ENCODE results near the gene ATP10D.

DNA sequence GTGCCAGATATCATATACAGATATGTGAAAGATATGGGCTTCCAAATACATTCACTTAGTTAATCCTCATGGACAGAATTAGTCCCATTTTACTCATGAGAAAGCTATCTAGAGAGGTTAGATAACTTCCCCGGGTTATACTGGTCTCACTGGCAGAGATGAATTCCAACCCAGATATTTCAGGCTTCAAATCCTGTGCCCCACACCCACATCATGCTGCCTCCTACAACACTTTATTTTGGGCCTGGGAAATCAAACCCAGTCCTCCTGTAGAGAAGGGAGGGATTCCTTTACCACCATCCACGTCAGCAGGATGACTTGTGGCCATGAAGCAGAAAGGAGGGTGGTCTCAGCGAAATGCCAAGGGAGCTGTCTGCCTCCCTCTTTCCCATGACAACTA lies 113.8 kb downstream of the ATP10D start:
- TF ChIP-seq, protein P1, sequence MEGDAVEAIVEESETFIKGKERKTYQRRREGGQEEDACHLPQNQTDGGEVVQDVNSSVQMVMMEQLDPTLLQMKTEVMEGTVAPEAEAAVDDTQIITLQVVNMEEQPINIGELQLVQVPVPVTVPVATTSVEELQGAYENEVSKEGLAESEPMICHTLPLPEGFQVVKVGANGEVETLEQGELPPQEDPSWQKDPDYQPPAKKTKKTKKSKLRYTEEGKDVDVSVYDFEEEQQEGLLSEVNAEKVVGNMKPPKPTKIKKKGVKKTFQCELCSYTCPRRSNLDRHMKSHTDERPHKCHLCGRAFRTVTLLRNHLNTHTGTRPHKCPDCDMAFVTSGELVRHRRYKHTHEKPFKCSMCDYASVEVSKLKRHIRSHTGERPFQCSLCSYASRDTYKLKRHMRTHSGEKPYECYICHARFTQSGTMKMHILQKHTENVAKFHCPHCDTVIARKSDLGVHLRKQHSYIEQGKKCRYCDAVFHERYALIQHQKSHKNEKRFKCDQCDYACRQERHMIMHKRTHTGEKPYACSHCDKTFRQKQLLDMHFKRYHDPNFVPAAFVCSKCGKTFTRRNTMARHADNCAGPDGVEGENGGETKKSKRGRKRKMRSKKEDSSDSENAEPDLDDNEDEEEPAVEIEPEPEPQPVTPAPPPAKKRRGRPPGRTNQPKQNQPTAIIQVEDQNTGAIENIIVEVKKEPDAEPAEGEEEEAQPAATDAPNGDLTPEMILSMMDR (IDR thresholded peaks at IDR 0.05), result no peak
- TF ChIP-seq POLR2AphosphoS5 (IDR thresholded peaks at IDR 0.05; ENCODE audit: low read depth, low read length), result no peak
- TF ChIP-seq, protein P2, sequence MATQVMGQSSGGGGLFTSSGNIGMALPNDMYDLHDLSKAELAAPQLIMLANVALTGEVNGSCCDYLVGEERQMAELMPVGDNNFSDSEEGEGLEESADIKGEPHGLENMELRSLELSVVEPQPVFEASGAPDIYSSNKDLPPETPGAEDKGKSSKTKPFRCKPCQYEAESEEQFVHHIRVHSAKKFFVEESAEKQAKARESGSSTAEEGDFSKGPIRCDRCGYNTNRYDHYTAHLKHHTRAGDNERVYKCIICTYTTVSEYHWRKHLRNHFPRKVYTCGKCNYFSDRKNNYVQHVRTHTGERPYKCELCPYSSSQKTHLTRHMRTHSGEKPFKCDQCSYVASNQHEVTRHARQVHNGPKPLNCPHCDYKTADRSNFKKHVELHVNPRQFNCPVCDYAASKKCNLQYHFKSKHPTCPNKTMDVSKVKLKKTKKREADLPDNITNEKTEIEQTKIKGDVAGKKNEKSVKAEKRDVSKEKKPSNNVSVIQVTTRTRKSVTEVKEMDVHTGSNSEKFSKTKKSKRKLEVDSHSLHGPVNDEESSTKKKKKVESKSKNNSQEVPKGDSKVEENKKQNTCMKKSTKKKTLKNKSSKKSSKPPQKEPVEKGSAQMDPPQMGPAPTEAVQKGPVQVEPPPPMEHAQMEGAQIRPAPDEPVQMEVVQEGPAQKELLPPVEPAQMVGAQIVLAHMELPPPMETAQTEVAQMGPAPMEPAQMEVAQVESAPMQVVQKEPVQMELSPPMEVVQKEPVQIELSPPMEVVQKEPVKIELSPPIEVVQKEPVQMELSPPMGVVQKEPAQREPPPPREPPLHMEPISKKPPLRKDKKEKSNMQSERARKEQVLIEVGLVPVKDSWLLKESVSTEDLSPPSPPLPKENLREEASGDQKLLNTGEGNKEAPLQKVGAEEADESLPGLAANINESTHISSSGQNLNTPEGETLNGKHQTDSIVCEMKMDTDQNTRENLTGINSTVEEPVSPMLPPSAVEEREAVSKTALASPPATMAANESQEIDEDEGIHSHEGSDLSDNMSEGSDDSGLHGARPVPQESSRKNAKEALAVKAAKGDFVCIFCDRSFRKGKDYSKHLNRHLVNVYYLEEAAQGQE (IDR thresholded peaks at IDR 0.05; ENCODE audit: low read depth, low read length), result no peak
- no peak for TF ChIP-seq TEAD4 (IDR thresholded peaks at IDR 0.05; ENCODE audit: borderline replicate concordance, insufficient read depth)
- TF ChIP-seq NRF1 (IDR thresholded peaks at IDR 0.05; ENCODE audit: low read depth, low read length), result no peak
- TF ChIP-seq GABPA (IDR thresholded peaks at IDR 0.05; ENCODE audit: low read depth), result no peak
- TF ChIP-seq RCOR1 (IDR thresholded peaks at IDR 0.05; ENCODE audit: low read length), result no peak
- TF ChIP-seq, protein P3, sequence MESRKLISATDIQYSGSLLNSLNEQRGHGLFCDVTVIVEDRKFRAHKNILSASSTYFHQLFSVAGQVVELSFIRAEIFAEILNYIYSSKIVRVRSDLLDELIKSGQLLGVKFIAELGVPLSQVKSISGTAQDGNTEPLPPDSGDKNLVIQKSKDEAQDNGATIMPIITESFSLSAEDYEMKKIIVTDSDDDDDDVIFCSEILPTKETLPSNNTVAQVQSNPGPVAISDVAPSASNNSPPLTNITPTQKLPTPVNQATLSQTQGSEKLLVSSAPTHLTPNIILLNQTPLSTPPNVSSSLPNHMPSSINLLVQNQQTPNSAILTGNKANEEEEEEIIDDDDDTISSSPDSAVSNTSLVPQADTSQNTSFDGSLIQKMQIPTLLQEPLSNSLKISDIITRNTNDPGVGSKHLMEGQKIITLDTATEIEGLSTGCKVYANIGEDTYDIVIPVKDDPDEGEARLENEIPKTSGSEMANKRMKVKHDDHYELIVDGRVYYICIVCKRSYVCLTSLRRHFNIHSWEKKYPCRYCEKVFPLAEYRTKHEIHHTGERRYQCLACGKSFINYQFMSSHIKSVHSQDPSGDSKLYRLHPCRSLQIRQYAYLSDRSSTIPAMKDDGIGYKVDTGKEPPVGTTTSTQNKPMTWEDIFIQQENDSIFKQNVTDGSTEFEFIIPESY (IDR thresholded peaks at IDR 0.05; ENCODE audit: borderline replicate concordance, low read depth), result no peak
- TF ChIP-seq GATA2 (CRISPR knock-in tag; IDR thresholded peaks at IDR 0.05), result no peak
- TF ChIP-seq TAF1 (IDR thresholded peaks at IDR 0.05; ENCODE audit: borderline replicate concordance, low read depth, low read length), result no peak
- no peak for TF ChIP-seq EP300 (IDR thresholded peaks at IDR 0.05; ENCODE audit: borderline replicate concordance in 1 of 2, low read depth in 1 of 2, low read length in 1 of 2)
- TF ChIP-seq MEF2A (IDR thresholded peaks at IDR 0.05; ENCODE audit: borderline replicate concordance, low read depth), result no peak
- TF ChIP-seq NFIC (IDR thresholded peaks at IDR 0.05; ENCODE audit: borderline replicate concordance), result no peak
